Esophagus muscularis mucosa (tissue), 3 donors: ENCODE data around the gene CALB2.

Experiments used
- CTCF ChIP-seq, 3 experiments: fragments of 200-600 bp in 2 of 3; fragments of 450-650 bp in 1 of 3; sonication (generic) in 2 of 3; IDR thresholded peaks; one replicate each; pipeline ENCODE4 v1.5.1; 2017 to 2019; ENCODE audit warnings: antibody characterized with exemption in 3 of 3, mild to moderate bottlenecking in 2 of 3, moderate library complexity in 1 of 3
- POLR2A ChIP-seq: fragments of 450-650 bp; IDR thresholded peaks from one replicate; pipeline ENCODE4 v1.6.1; 2017; ENCODE audit warnings: antibody characterized with exemption, moderate library complexity, mild to moderate bottlenecking, low read depth
- POLR2AphosphoS5 ChIP-seq, 2 donors: sonication (generic); formaldehyde crosslinking; IDR thresholded peaks; one replicate each; pipeline ENCODE4 v1.6.1; 2017; ENCODE audit warnings: antibody characterized with exemption in 2 of 2

- no peak for TF ChIP-seq CTCF (IDR thresholded peaks at IDR 0.05)
- no peak for TF ChIP-seq POLR2A
- TF ChIP-seq POLR2AphosphoS5 (IDR thresholded peaks at IDR 0.05), result no peak
Observed at GRCh38 chr16:71373073-71373472, 14.6 kb downstream of the CALB2 start.
